GM12865 (cell line): Measurements from ENCODE around the gene LUC7L.

ENCODE experiments used
- DNase-seq: peaks from one replicate; pipeline ENCODE4 v3.0.0; 2010; ENCODE audit warnings: low read depth
- H3K4me3 ChIP-seq: 2 replicates; pipeline ENCODE4 v1.5.1; 2011; ENCODE audit warnings: mild to moderate bottlenecking, low read depth, low read length, control low read depth
- CTCF ChIP-seq: IDR thresholded peaks from 2 replicates; pipeline ENCODE4 v1.5.1; 2011; ENCODE audit warnings: low read length, control low read depth, low read depth, inconsistent platforms; ENCODE audit not compliant: insufficient read depth; ENCODE audit errors: missing control alignments

LUC7L gene

GRCh38 chr16:265711-266110, 36.5 kb upstream of the LUC7L start:
- DNase-seq, result no peak
- no peak for TF ChIP-seq CTCF
- no peak overlapping the region for H3K4me3 ChIP-seq

- no peak for TF ChIP-seq CTCF
- no peak for DNase-seq
- H3K4me3 ChIP-seq, result no peak overlapping the region
Observed at GRCh38 chr16:265002-265529, 35.8 kb upstream of the LUC7L start.

- DNase-seq, result no peak
- H3K4me3 ChIP-seq, result no peak overlapping the region
- TF ChIP-seq CTCF, result no peak
Observed at GRCh38 chr16:264440-264951, 35.2 kb upstream of the LUC7L start.

- TF ChIP-seq CTCF, result no peak
- H3K4me3 ChIP-seq, result no peak overlapping the region
- no peak for DNase-seq
Observed at GRCh38 chr16:263944-264343, 34.7 kb upstream of the LUC7L start.

- TF ChIP-seq CTCF, result no peak
- H3K4me3 ChIP-seq, result no peak overlapping the region
- DNase-seq, result no peak
Observed at GRCh38 chr16:263182-263774, 34.0 kb upstream of the LUC7L start.

GRCh38 chr16:262121-262745, 33.0 kb upstream of the LUC7L start:
- no peak overlapping the region for H3K4me3 ChIP-seq
- TF ChIP-seq CTCF, result no peak
- no peak for DNase-seq
